Osteoblast (primary cell): ENCODE data around the gene MYL6B. TPM values are rescaled to one million over a fixed set of nuclear protein-coding genes. Genes with fewer than 3 reads are reported as not detected.

Experiments
- DNase-seq: peaks from one replicate; pipeline ENCODE4 v3.0.0; 2011; ENCODE audit warnings: low spot score, mixed read lengths; ENCODE audit not compliant: insufficient read length; ENCODE audit errors: missing footprints
- H2AFZ ChIP-seq: 2 replicates; pipeline ENCODE4 v1.6.0; 2011; ENCODE audit warnings: mild to moderate bottlenecking, low read length
- H3K27ac ChIP-seq: 2 replicates; pipeline ENCODE4 v1.5.1; 2011; ENCODE audit warnings: mild to moderate bottlenecking, low read depth, low read length, moderate library complexity
- H3K27me3 ChIP-seq: 2 replicates; pipeline ENCODE4 v1.6.0; 2012; ENCODE audit warnings: mild to moderate bottlenecking, control low read depth, inconsistent platforms, low read length, moderate library complexity; ENCODE audit not compliant: insufficient read depth
- H3K36me3 ChIP-seq: 2 replicates; pipeline ENCODE4 v1.5.1; 2011; ENCODE audit warnings: mild to moderate bottlenecking, low read length, control low read depth, moderate library complexity; ENCODE audit not compliant: insufficient read depth
- H3K4me1 ChIP-seq: 2 replicates; pipeline ENCODE4 v1.5.1; 2011; ENCODE audit warnings: mild to moderate bottlenecking, low read length, control low read depth, moderate library complexity; ENCODE audit not compliant: insufficient read depth
- H3K4me2 ChIP-seq: 2 replicates; pipeline ENCODE4 v1.6.0; 2011; ENCODE audit warnings: mild to moderate bottlenecking, low read length; ENCODE audit not compliant: insufficient read depth
- H3K4me3 ChIP-seq: fragments of 200-600 bp; sonication (generic); 3 replicates; pipeline ENCODE4 v1.5.1; 2012; ENCODE audit warnings: mild to moderate bottlenecking, low read length, inconsistent platforms; ENCODE audit not compliant: insufficient read depth
- H3K79me2 ChIP-seq: 2 replicates; pipeline ENCODE4 v1.6.0; 2012; ENCODE audit warnings: mild to moderate bottlenecking, low read length, control low read depth, inconsistent platforms; ENCODE audit not compliant: insufficient read depth
- H3K9me3 ChIP-seq: 2 replicates; pipeline ENCODE4 v1.5.1; 2011; ENCODE audit warnings: low read depth, low read length, control low read depth
- H4K20me1 ChIP-seq: 2 replicates; pipeline ENCODE4 v1.6.0; 2012; ENCODE audit warnings: mild to moderate bottlenecking, low read length, control low read depth; ENCODE audit not compliant: insufficient read depth
- total RNA-seq: library from RNA; depleted of rRNA; stranded (reverse); fragments of >200 nt; gene quantifications from 2 replicates; pipeline ENCODE4 v1.2.3, GENCODE V29; 2012
- TF ChIP-seq, protein P1 (sequence below): IDR thresholded peaks from 2 replicates; pipeline ENCODE4 v1.5.1; 2011; ENCODE audit warnings: mild to moderate bottlenecking, low read depth, low read length, moderate library complexity; ENCODE audit errors: extremely low read depth

The MYL6B gene
- total RNA-seq, 1 donor = 53.9 TPM

DNA sequence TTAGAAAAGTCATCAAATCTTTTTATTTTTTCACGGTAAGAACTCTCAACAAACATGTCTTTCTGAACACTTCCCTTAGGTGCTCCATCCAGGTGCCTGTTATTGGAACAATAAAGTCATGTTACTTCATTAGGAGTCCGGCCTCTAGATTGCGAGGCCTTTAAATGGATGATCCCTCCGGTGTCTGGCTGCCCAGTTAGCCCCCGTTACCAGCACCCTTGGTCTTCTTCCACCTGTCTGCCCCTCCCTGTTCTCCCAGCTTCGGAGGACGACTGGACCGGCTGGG, 48.6 kb upstream of the MYL6B start:
- H2AFZ ChIP-seq = peak overlapping the region; percentile 88

DNA sequence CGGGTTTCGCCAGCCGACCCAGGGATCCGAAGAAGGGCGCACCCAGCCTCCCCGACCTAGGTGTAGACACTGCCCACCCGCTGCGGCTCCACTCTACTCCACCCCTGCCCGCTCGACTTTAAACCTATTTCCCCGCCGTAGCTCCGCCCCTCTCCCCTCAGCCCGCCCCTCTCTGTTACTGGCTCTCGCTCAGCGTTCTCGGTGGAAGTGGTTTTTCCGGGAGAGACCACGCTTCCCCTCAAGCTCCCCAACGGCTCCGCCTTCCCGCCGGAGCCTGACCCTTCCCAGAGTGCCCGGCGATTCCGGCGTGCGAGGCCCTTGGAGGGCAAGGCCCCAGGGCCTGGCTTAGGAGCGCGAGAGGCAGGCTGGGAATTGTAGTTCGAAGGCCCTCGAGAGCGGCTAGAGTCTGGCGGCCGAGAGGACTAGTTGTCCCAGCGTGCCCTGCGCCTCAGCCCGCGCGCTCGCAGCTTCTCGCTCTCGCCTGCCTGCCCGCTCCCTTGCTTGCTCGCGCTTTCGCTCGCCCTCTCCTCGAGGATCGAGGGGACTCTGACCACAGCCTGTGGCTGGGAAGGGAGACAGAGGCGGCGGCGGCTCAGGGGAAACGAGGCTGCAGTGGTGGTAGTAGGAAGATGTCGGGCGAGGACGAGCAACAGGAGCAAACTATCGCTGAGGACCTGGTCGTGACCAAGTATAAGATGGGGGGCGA, 48.1 kb upstream of the MYL6B start, which contains the start of gene PA2G4:
TSS of gene PA2G4 (plus strand) at position 451 of the 706 bp plus-strand sequence. CDS start at position 630, 179 bp downstream.
- peak; percentile 98 for DNase-seq

More for the DNA sequence above, 48.6 kb upstream of the MYL6B start:
- Histone ChIP-seq H4K20me1 (peaks cover 3% of the 10 kb centered on the region), H3K4me1 (peaks cover 18% of the 10 kb centered on the region), H3K4me2 (peak overlapping the region; percentile 83), H3K79me2 (peaks cover 36% of the 10 kb centered on the region), H3K27me3 (no peaks in the 10 kb centered on the region), H3K27ac (peak overlapping the region; percentile 5), H3K36me3 (peaks cover 23% of the 10 kb centered on the region), H3K4me3 (peak overlapping the region; percentile 94), H3K9me3 (no peaks in the 10 kb centered on the region)
- TF ChIP-seq, protein P1, sequence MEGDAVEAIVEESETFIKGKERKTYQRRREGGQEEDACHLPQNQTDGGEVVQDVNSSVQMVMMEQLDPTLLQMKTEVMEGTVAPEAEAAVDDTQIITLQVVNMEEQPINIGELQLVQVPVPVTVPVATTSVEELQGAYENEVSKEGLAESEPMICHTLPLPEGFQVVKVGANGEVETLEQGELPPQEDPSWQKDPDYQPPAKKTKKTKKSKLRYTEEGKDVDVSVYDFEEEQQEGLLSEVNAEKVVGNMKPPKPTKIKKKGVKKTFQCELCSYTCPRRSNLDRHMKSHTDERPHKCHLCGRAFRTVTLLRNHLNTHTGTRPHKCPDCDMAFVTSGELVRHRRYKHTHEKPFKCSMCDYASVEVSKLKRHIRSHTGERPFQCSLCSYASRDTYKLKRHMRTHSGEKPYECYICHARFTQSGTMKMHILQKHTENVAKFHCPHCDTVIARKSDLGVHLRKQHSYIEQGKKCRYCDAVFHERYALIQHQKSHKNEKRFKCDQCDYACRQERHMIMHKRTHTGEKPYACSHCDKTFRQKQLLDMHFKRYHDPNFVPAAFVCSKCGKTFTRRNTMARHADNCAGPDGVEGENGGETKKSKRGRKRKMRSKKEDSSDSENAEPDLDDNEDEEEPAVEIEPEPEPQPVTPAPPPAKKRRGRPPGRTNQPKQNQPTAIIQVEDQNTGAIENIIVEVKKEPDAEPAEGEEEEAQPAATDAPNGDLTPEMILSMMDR = no peak
- DNase-seq = no peak

DNA sequence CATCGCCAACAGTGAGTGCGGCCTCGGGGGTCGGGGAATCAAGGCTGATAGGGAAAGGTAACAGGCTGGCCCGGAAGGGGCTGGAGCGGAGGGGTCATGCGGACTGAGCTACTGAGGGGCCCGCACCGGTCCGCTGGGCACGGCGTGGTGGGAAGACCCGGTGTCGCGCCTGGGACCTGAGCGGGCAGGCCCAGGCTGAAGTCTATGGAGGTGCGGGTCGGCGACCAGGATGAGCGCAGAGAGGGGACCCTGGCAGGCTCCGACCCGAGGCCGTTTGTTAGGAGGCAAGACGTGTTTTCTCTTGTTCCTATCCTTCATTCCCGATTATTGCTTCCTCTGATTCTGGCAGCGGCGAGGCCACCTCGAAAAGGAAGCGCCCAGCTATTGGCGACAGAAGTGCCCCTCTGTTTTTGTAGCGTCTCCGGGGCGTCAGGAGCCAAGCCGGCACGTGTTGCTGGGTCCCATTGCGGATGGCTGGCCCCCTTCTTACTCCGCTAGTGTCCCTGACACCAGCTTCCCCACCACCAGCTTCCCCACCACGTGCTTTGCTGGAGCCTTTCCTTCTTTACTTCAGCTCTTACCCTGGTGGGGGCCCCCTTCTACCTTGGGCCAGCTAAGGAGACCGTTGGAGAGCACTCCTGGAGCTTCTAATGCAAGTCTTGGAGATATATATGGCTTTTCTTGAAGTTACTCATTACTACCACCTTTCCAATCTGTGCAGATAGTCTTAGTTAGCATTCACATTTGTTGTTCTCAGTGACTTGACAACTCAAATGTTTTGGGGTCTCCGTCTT, 47.4 kb upstream of the MYL6B start:
- Histone ChIP-seq H4K20me1 (peaks cover 3% of the 10 kb centered on the region), H3K27ac (peak overlapping the region; percentile 73), H3K4me3 (peak overlapping the region; percentile 94), H3K4me2 (peak overlapping the region; percentile 80), H3K79me2 (peaks cover 36% of the 10 kb centered on the region), H3K36me3 (peaks cover 34% of the 10 kb centered on the region), H3K27me3 (no peaks in the 10 kb centered on the region), H3K9me3 (no peaks in the 10 kb centered on the region), H3K4me1 (peaks cover 18% of the 10 kb centered on the region), H2AFZ (peak overlapping the region; percentile 95)
- TF ChIP-seq, protein P1 = no peak
- no peak for DNase-seq

More for the DNA sequence above, 48.1 kb upstream of the MYL6B start, which contains the start of gene PA2G4:
- TF ChIP-seq, protein P1 = no peak
- Histone ChIP-seq H3K79me2 (peaks cover 36% of the 10 kb centered on the region), H3K4me3 (peak within 1 kb of the TSS; percentile 94), H3K27ac (peak within 1 kb of the TSS; percentile 73), H4K20me1 (peaks cover 3% of the 10 kb centered on the region), H3K4me1 (peaks cover 18% of the 10 kb centered on the region), H2AFZ (peak within 1 kb of the TSS; percentile 95), H3K4me2 (peak within 1 kb of the TSS; percentile 83), H3K27me3 (no peaks in the 10 kb centered on the region), H3K36me3 (peaks cover 27% of the 10 kb centered on the region), H3K9me3 (no peaks in the 10 kb centered on the region)

DNA sequence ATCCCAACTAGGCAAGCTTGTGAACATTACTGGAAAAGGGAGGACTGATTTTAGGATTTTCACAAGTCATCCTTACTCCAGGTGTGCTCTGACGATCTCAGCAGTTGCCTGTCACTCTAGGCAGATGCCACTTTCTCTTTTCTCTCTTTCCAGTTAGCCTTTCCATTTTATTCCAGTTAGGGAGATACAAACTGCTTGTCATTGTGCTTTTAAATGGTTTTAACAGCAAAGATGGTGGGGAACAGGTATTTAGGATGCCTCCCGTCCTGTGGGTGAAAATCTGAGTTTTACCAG, 46.8 kb upstream of the MYL6B start:
- TF ChIP-seq, protein P1 = no peak
- peaks cover 39% of the 10 kb centered on the region for H3K36me3 ChIP-seq
- no peak overlapping the region for H2AFZ ChIP-seq
- H3K4me2 ChIP-seq = peak overlapping the region; percentile 80
- peak overlapping the region; percentile 73 for H3K27ac ChIP-seq
- no peaks in the 10 kb centered on the region for H3K27me3 ChIP-seq
- peaks cover 3% of the 10 kb centered on the region for H4K20me1 ChIP-seq
- H3K4me1 ChIP-seq = peaks cover 18% of the 10 kb centered on the region
- DNase-seq = no peak
- H3K79me2 ChIP-seq = peaks cover 36% of the 10 kb centered on the region
- no peaks in the 10 kb centered on the region for H3K9me3 ChIP-seq
- H3K4me3 ChIP-seq = peak overlapping the region; percentile 94
